T47D (cell line): ENCODE data around the gene PARP11.

Source experiments
- DNase-seq, 2 experiments: peaks; one replicate each; pipeline versions ENCODE4 v3.0.0 to v3.0.0-alpha.2; 2011 to 2012; ENCODE audit warnings: low read depth in 1 of 2, low spot score in 1 of 2
- JUND ChIP-seq: IDR thresholded peaks from 2 replicates; pipeline ENCODE4 v1.6.1; 2012; ENCODE audit warnings: low read depth
- in situ Hi-C: cut with HindIII; loops from 2 replicates; pipeline ENCODE4 v1.10.0; 2016; ENCODE audit warnings: low sequenced_read_pairs, low pct_unique_long_range_greater_than_20kb

Gene PARP11

GRCh38 chr12:3771853-3772252, 101.3 kb downstream of the PARP11 start:
- in situ Hi-C loops, result no loop called here
- TF ChIP-seq JUND, result no peak
- DNase-seq, result no peak

- in situ Hi-C loops, result no loop called here
Observed at GRCh38 chr12:3770891-3771290, 102.3 kb downstream of the PARP11 start.

GRCh38 chr12:3768911-3769447, 104.2 kb downstream of the PARP11 start:
- TF ChIP-seq JUND, result no peak
- in situ Hi-C loops, result no loop called here
- no peak for DNase-seq

More at GRCh38 chr12:3770891-3771290, 102.3 kb downstream of the PARP11 start:
- DNase-seq, result peak in 1 of 2 experiments; percentile 40
- no peak for TF ChIP-seq JUND

GRCh38 chr12:3761116-3761735, 112.0 kb downstream of the PARP11 start:
- no peak for DNase-seq
- no peak for TF ChIP-seq JUND
- in situ Hi-C loops, result no loop called here

- DNase-seq, result no peak
- no peak for TF ChIP-seq JUND
- in situ Hi-C loops, result no loop called here
Observed at GRCh38 chr12:3759878-3760277, 113.3 kb downstream of the PARP11 start.
